H1 (cell line): Measurements from ENCODE around the gene KIAA0319L. TPM values are rescaled to one million over a fixed set of nuclear protein-coding genes. Genes with fewer than 3 reads are reported as not detected.

Experiments
- CTCF ChIA-PET: fragments of 300-600 bp; sonication (Branson Sonifier 250); formaldehyde crosslinking; loops from one replicate; lab custom pipeline; 2021; ENCODE audit not compliant: partially characterized antibody; lab: Charles Lee
- POLR2A ChIA-PET: fragments of 300-600 bp; sonication (Branson Sonifier 250); formaldehyde crosslinking; loops from one replicate; lab custom pipeline; 2021; ENCODE audit warnings: inconsistent platforms; ENCODE audit not compliant: partially characterized antibody; lab: Charles Lee
- DNase-seq, 2 experiments: peaks; one replicate each; pipeline versions ENCODE4 v3.0.0 to v3.0.0-alpha.2; 2010 to 2022; ENCODE audit warnings: low spot score in 2 of 2, low read depth in 1 of 2, mixed read lengths in 1 of 2
- FAIRE-seq: peaks from 2 replicates; lab custom pipeline; 2011; peaks lifted over from hg19 to GRCh38; lab: Jason Lieb, UNC
- H2AFZ ChIP-seq: 2 replicates; pipeline ENCODE4 v1.8.1; 2012; ENCODE audit warnings: low read length, inconsistent platforms
- H2AK5ac ChIP-seq: 2 replicates; pipeline ENCODE4 v1.6.1; 2013; ENCODE audit warnings: low read depth, low read length
- H2BK120ac ChIP-seq: replicated peaks from 2 replicates; pipeline ENCODE3; 2013; ENCODE audit warnings: low read depth, low read length, inconsistent platforms
- H2BK12ac ChIP-seq: 2 replicates; pipeline ENCODE4 v1.6.1; 2013; ENCODE audit warnings: low read depth, low read length
- H2BK15ac ChIP-seq: 2 replicates; pipeline ENCODE4 v1.6.1; 2013; ENCODE audit warnings: low read length
- H2BK20ac ChIP-seq: 2 replicates; pipeline ENCODE4 v1.6.1; 2013; ENCODE audit warnings: low read length
- H2BK5ac ChIP-seq: 2 replicates; pipeline ENCODE4 v1.6.1; 2013; ENCODE audit warnings: low read depth, low read length
- H3K14ac ChIP-seq: 2 replicates; pipeline ENCODE4 v1.6.1; 2013; ENCODE audit warnings: inconsistent platforms; ENCODE audit not compliant: insufficient read length
- H3K18ac ChIP-seq: 2 replicates; pipeline ENCODE4 v1.6.1; 2013; ENCODE audit warnings: low read length; ENCODE audit errors: extremely low read depth
- H3K23ac ChIP-seq: 2 replicates; pipeline ENCODE4 v1.6.1; 2013; ENCODE audit warnings: inconsistent platforms; ENCODE audit not compliant: insufficient read length
- H3K23me2 ChIP-seq: 2 replicates; pipeline ENCODE4 v1.6.1; 2013; ENCODE audit warnings: low read depth, low read length
- H3K27ac ChIP-seq: 2 replicates; pipeline ENCODE4 v1.6.1; 2011; ENCODE audit warnings: low read depth, low read length, inconsistent platforms
- H3K27me3 ChIP-seq, 4 experiments: replicated peaks in 1 of 4; 1 replicate in 1 of 4; 2 replicates in 3 of 4; pipeline versions ENCODE4 v1.6.1 to v1.8.1; 2011 to 2013; ENCODE audit warnings: low read length in 3 of 4, mild to moderate bottlenecking in 3 of 4, inconsistent platforms in 2 of 4, mixed read lengths in 2 of 4, moderate library complexity in 1 of 4; ENCODE audit not compliant: control insufficient read depth in 3 of 4, insufficient read depth in 3 of 4; ENCODE audit errors: extremely low read depth in 1 of 4
- H3K36me3 ChIP-seq, 4 experiments: 2 replicates each; pipeline versions ENCODE4 v1.6.1 to v1.8.1; 2011 to 2013; ENCODE audit warnings: mild to moderate bottlenecking in 4 of 4, low read length in 3 of 4, moderate library complexity in 2 of 4, control low read depth in 1 of 4, inconsistent platforms in 1 of 4; ENCODE audit not compliant: insufficient read depth in 4 of 4, control insufficient read depth in 2 of 4
- H3K4ac ChIP-seq: replicated peaks from 2 replicates; pipeline ENCODE3; 2013; ENCODE audit warnings: low read length, low read depth, mixed read lengths, inconsistent platforms; ENCODE audit not compliant: insufficient read length
- H3K4me1 ChIP-seq, 4 experiments: replicated peaks in 1 of 4; 1 replicate in 1 of 4; 2 replicates in 3 of 4; pipeline versions ENCODE4 v1.6.1 to v1.8.1; 2011 to 2013; ENCODE audit warnings: low read length in 3 of 4, inconsistent platforms in 2 of 4, mixed read lengths in 1 of 4; ENCODE audit not compliant: insufficient read depth in 4 of 4, control insufficient read depth in 3 of 4
- H3K4me2 ChIP-seq, 2 experiments: 2 replicates each; pipeline versions ENCODE4 v1.6.1 to v1.8.1; 2011 to 2013; ENCODE audit warnings: low read depth in 2 of 2, low read length in 2 of 2, control low read depth in 1 of 2, inconsistent platforms in 1 of 2, mild to moderate bottlenecking in 1 of 2; ENCODE audit not compliant: insufficient read depth in 1 of 2
- H3K4me3 ChIP-seq, 4 experiments: fragments of 200-600, 300-600 bp in 1 of 4; sonication (generic), shearing (Covaris generic), sonication (Bioruptor Twin) in 1 of 4; 2 replicates each; pipeline versions ENCODE4 v1.5.1 to v1.8.1; 2011 to 2016; ENCODE audit warnings: low read length in 4 of 4, low read depth in 3 of 4, control low read depth in 2 of 4, inconsistent platforms in 2 of 4, mild to moderate bottlenecking in 2 of 4, mixed read lengths in 1 of 4, moderate library complexity in 1 of 4; ENCODE audit not compliant: insufficient read depth in 2 of 4; ENCODE audit errors: extremely low read depth in 1 of 4
- H3K56ac ChIP-seq: replicated peaks from 2 replicates; pipeline ENCODE3; 2013; ENCODE audit warnings: low read depth, mild to moderate bottlenecking, mixed read lengths, low read length, inconsistent platforms; ENCODE audit not compliant: insufficient read length
- H3K79me1 ChIP-seq: 2 replicates; pipeline ENCODE4 v1.6.1; 2013; ENCODE audit warnings: low read depth, low read length, control low read depth
- H3K79me2 ChIP-seq, 2 experiments: 2 replicates each; pipeline versions ENCODE4 v1.6.1 to v1.8.1; 2012 to 2013; ENCODE audit warnings: low read length in 2 of 2, mild to moderate bottlenecking in 2 of 2, inconsistent platforms in 1 of 2; ENCODE audit not compliant: insufficient read depth in 2 of 2, control insufficient read depth in 1 of 2
- H3K9ac ChIP-seq, 4 experiments: replicated peaks in 1 of 4; 1 replicate in 1 of 4; 2 replicates in 3 of 4; pipeline versions ENCODE4 v1.6.1 to v1.8.1; 2011 to 2013; ENCODE audit warnings: low read depth in 3 of 4, low read length in 3 of 4, control low read depth in 2 of 4, mild to moderate bottlenecking in 2 of 4, moderate library complexity in 2 of 4, inconsistent platforms in 1 of 4; ENCODE audit errors: extremely low read depth in 1 of 4
- H3K9me3 ChIP-seq, 2 experiments: 2 replicates each; pipeline versions ENCODE4 v1.6.1 to v1.8.1; 2012 to 2013; ENCODE audit warnings: mild to moderate bottlenecking in 2 of 2, moderate library complexity in 2 of 2, control low read depth in 1 of 2, inconsistent platforms in 1 of 2, low read depth in 1 of 2, low read length in 1 of 2, mixed read lengths in 1 of 2; ENCODE audit not compliant: insufficient read depth in 2 of 2
- H4K20me1 ChIP-seq, 2 experiments: replicated peaks in 1 of 2; 2 replicates each; pipeline versions ENCODE3 to v1.8.1; 2011 to 2013; ENCODE audit warnings: inconsistent platforms in 2 of 2, low read length in 2 of 2, mild to moderate bottlenecking in 1 of 2; ENCODE audit not compliant: insufficient read depth in 2 of 2, control insufficient read depth in 1 of 2
- H4K5ac ChIP-seq: 2 replicates; pipeline ENCODE4 v1.6.1; 2013; ENCODE audit warnings: low read length, low read depth, mixed read lengths, inconsistent platforms; ENCODE audit not compliant: insufficient read length
- H4K8ac ChIP-seq: 2 replicates; pipeline ENCODE4 v1.8.0; 2013; ENCODE audit warnings: mild to moderate bottlenecking, moderate library complexity, low read length, inconsistent platforms; ENCODE audit not compliant: insufficient read depth; ENCODE audit errors: extremely low read depth
- H4K91ac ChIP-seq: replicated peaks from 2 replicates; pipeline ENCODE3; 2013; ENCODE audit warnings: low read length, mixed read lengths, inconsistent platforms; ENCODE audit not compliant: insufficient read length
- EP300 ChIP-seq, 2 experiments: IDR thresholded peaks; 1 replicate in 1 of 2; 2 replicates in 1 of 2; pipeline ENCODE4 v1.6.1; 2011 to 2012; ENCODE audit warnings: low read depth in 2 of 2, low read length in 2 of 2, mild to moderate bottlenecking in 2 of 2, borderline replicate concordance in 1 of 2, inconsistent platforms in 1 of 2, moderate library complexity in 1 of 2
- SAP30 ChIP-seq: fragments of 300-600 bp; sonication (generic); IDR thresholded peaks from 2 replicates; pipeline ENCODE4 v1.7.1; 2012; ENCODE audit warnings: low read length, moderate library complexity, mild to moderate bottlenecking, inconsistent platforms; ENCODE audit not compliant: insufficient read depth, insufficient replicate concordance
- WGBS, 2 experiments: shearing (Covaris generic) in 1 of 2; methylation state at CpG; one replicate each; pipeline versions ENCODE4 v1.1.6 to v1.1.7; 2013 to 2015; ENCODE audit warnings: low lambda C conversion rate in 2 of 2, mixed read lengths in 2 of 2, inconsistent platforms in 1 of 2, low coverage in 1 of 2, missing lambda C conversion rate in 1 of 2; ENCODE audit not compliant: insufficient replicate concordance in 2 of 2, insufficient coverage in 1 of 2, insufficient read length in 1 of 2; ENCODE audit errors: extremely low coverage in 1 of 2, missing lambda C conversion rate in 1 of 2; 5-methylcytosine and 5-hydroxymethylcytosine counted together
- polyA plus RNA-seq, 7 experiments: library from polyadenylated mRNA; depleted of rRNA in 3 of 7; stranded (reverse) in 5 of 7; unstranded in 2 of 7; fragments of >200 nt in 5 of 7; fragments of 200-250 nt in 2 of 7; gene quantifications; 1 replicate in 5 of 7; 2 replicates in 1 of 7; 4 replicates in 1 of 7; pipeline versions ENCODE4 v1.2.1 to v1.2.3, GENCODE V29; 2011 to 2013; ENCODE audit warnings: missing spikeins in 2 of 7, mixed read lengths in 2 of 7
- total RNA-seq: library from RNA; stranded (reverse); fragmentation: NEBNext Ultra II Directional; extraction: Animal tissue kit (Norgen Biotek cat#: 25700); gene quantifications from 2 replicates; pipeline ENCODE4 v1.2.1, GENCODE V29; 2021

The KIAA0319L gene
- total and polyA plus RNA-seq, 2 of the 8 experiments (the other 6 are each of a cell fraction or from before 2014, with no cell fraction given), result 40.1 to 55.7 TPM

GRCh38 chr1:35605867-35606182 is 48.6 kb upstream of the KIAA0319L start:
- Histone ChIP-seq H3K9me3 (no peaks in the 10 kb centered on the region), H3K27ac (no peak overlapping the region), H3K23me2 (no peaks in the 10 kb centered on the region), H3K4ac (no peak overlapping the region), H3K79me2 (peaks cover 0 to 13% of the 10 kb centered on the region in 2 experiments; a peak in 2 of 4 replicates), H2BK15ac (no peak overlapping the region), H2AK5ac (no peak overlapping the region), H3K27me3 (no peaks in the 10 kb centered on the region), H4K8ac (no peak overlapping the region), H3K4me2 (no peak overlapping the region), H2BK20ac (no peak overlapping the region), H2BK120ac (no peak overlapping the region), H3K56ac (no peak overlapping the region), H2BK12ac (no peak overlapping the region), H3K36me3 (peaks cover 4 to 53% (median 36%) of the 10 kb centered on the region in 4 experiments; a peak in 5 of 8 replicates), H3K79me1 (no peaks in the 10 kb centered on the region; the same call in 1 of the 2 replicates), H4K5ac (no peak overlapping the region), H3K9ac (no peak overlapping the region), H4K91ac (no peak overlapping the region), H2AFZ (no peak overlapping the region), H4K20me1 (peaks cover 0 to 5% of the 10 kb centered on the region in 2 experiments), H3K14ac (no peak overlapping the region), H3K4me3 (no peak overlapping the region), H3K4me1 (no peaks in the 10 kb centered on the region), H3K23ac (no peak overlapping the region), H2BK5ac (no peak overlapping the region), H3K18ac (no peak overlapping the region)
- 94% methylated on average over 4 of the region's 4 CpGs; no CpG with 5 or more reads in 1 of the 2 experiments for WGBS, 2 experiments
- TF ChIP-seq EP300 (IDR thresholded peaks at IDR 0.05; ENCODE audit: borderline replicate concordance in 1 of 2, low read depth in 2 of 2, low read length in 2 of 2), result no peak
- no peak for TF ChIP-seq SAP30
- FAIRE-seq, result no peak
- CTCF ChIA-PET, result interaction anchor here (0.6 to 7.8 kb wide), 4 partner anchors 12 to 175 kb away, joined by 3 to 38 read pairs (median 6); no protein-coding TSS in a partner anchor
- POLR2A ChIA-PET, result no interaction called here
- peak in 1 of 2 experiments; percentile 22 for DNase-seq
